GM10266 (cell line): ENCODE results near the gene KLHL42.
"Not testable (repeated sequence)": the region's sequence is repeated elsewhere in the genome, so short reads cannot be mapped to it uniquely, and the experiment has no call there.

Experiments
- DNase-seq: peaks from one replicate; pipeline ENCODE4 v3.0.0; 2012; ENCODE audit errors: extremely low spot score
- TF ChIP-seq, protein P1 (sequence below): IDR thresholded peaks from 2 replicates; pipeline ENCODE4 v1.5.1; 2012; ENCODE audit warnings: mild to moderate bottlenecking, low read depth; ENCODE audit not compliant: control insufficient read depth, insufficient read depth; ENCODE audit errors: missing control alignments

Gene KLHL42

DNA sequence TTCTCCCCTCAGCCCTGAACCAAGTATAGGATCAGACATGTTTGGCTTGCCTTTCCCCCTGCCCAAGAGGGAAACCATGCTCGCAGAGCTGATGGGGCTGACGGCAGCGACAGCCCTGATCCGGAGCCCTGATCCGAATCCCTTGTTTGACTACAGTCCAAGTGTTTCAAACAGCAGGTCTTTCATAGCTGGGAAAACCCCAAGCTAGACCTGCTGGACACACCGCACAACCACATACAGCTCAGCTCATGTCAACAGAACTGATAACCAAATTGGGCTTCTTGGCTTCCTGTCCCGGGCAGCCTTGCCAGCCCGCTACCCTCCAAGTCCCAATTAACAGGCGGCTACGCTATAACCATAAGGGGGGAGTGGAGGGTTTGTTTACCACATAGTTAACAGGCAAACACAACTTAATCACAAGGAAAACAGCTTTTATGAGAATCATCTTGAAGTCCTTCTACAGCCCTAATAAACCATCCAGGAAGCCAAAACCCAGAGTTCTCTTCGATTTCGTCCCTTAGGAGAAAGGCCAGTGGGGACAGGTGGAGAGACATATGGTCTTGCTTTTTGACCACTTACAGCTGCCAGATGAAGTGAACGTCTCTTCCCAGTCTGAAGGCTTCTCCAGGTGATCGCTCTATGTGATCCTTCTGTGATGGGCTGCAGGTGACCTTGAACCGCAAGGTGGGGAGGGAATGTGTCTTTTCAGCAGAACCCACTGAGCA, 64.5 kb downstream of the KLHL42 start:
- TF ChIP-seq, protein P1, sequence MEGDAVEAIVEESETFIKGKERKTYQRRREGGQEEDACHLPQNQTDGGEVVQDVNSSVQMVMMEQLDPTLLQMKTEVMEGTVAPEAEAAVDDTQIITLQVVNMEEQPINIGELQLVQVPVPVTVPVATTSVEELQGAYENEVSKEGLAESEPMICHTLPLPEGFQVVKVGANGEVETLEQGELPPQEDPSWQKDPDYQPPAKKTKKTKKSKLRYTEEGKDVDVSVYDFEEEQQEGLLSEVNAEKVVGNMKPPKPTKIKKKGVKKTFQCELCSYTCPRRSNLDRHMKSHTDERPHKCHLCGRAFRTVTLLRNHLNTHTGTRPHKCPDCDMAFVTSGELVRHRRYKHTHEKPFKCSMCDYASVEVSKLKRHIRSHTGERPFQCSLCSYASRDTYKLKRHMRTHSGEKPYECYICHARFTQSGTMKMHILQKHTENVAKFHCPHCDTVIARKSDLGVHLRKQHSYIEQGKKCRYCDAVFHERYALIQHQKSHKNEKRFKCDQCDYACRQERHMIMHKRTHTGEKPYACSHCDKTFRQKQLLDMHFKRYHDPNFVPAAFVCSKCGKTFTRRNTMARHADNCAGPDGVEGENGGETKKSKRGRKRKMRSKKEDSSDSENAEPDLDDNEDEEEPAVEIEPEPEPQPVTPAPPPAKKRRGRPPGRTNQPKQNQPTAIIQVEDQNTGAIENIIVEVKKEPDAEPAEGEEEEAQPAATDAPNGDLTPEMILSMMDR: no peak
- no peak for DNase-seq

DNA sequence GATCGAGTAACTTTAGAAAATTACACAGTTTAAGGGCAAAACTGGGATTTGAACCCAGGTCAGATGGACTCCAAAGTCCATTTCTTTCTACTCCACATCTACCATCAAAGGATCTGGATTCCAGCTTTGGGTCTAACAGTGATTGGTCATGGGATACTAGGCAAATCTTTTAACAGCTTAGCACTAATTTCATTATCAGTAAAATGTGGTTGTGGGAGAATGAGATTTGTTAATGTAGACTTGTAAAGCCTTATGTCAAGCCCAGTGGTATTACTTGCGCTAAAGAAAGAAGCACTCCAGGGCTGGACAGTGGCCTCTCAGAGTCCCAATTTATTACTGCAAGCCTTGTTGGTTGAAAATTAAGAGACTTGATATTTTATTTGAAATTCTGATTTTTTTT, 65.2 kb downstream of the KLHL42 start:
- no peak for DNase-seq
- TF ChIP-seq, protein P1: no peak

DNA sequence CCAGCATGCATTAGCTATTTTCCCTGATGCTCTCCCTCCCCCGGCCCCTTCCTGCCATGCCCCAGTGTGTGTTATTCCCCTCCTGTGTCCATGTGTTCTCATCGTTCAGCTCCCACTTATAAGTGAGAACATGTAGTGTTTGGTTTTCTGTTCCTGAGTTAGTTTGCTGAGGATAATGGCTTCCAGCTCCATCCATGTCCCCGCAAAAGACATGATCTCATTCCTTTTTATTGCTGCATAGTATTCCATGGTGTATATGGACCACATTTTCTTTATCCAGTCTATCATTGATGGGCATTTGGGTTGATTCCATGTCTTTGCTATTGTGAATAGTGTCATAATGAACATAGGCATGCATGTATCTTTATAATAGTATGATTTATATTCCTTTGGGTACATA, 65.7 kb downstream of the KLHL42 start:
- not testable (repeated sequence) for DNase-seq

DNA sequence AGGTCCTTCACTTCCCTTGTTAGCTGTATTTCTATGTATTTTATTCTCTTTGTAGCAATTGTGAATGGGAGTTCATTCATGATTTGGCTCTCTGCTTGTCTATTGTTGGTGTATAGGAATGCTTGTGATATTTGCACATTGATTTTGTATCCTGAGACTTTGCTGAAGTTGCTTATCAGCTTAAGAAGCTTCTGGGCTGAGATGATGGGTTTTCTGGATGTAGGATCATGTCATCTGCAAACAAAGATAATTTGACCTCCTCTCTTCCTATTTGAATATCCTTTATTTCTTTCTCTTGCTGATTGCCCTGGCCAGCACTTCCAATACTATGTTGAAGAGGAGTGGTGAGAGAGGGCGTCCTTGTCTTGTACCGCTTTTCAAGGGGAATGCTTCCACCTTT, 67.3 kb downstream of the KLHL42 start:
- DNase-seq: not testable (repeated sequence)

DNA sequence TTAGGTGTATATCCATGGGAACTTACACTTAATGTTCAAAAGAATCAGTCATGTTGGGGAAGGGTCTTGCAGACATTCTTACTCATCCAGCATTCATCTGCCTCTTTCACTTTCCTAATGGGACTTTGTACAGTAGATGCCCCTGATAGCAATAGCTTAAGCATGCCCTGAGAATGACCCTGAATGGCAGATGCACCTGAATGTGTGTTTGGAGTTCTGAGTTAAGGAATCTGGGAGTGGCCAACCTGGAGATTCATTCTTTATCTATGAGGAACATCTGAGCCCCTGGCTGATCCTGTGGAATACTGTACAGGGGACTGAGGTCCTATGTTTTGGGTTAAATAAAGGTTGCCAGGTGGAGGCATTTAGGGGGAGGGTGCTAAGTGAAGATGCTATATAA, 71.3 kb downstream of the KLHL42 start:
- TF ChIP-seq, protein P1: no peak
- DNase-seq: no peak

DNA sequence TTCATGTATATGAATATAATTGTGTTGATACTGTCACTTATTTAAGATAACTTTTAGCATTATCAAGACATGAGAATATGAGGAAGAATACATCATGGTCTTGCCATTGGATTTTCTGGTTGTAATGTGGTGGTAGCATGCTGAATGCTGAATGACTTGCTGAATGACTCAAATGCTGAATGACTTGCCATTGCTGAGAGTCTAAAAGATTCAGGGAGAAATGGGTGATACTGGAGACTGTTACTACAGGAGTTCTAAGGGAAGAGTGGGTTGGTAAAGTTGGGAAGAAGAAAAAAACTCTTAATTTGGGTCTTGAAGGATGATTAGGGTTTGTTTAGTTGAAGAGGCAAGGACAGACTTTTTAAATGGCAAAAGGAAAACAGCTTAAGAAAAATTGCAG, 72.1 kb downstream of the KLHL42 start:
- TF ChIP-seq, protein P1: no peak
- DNase-seq: no peak
